AG04449 (cell line): ENCODE results near the gene APEH.

Source experiments
- CTCF ChIA-PET: fragments of 350-600 bp; formaldehyde crosslinking; extraction: SDS; loops from one replicate; lab custom pipeline; 2021; ENCODE audit warnings: antibody characterized with exemption; lab: Yijun Ruan, JAX
- POLR2A ChIA-PET: fragments of 400-600, 350-600 bp; formaldehyde crosslinking; extraction: SDS; loops from one replicate; lab custom pipeline; 2020; ENCODE audit warnings: antibody characterized with exemption, inconsistent platforms; lab: Yijun Ruan, JAX
- DNase-seq: peaks from one replicate; pipeline ENCODE4 v3.0.0-alpha.2; 2010; ENCODE audit warnings: low read depth, low spot score
- H3K4me3 ChIP-seq: 2 replicates; pipeline ENCODE4 v1.5.1; 2011; ENCODE audit warnings: low read depth, mild to moderate bottlenecking, control low read depth, low read length
- CTCF ChIP-seq: IDR thresholded peaks from one replicate; pipeline ENCODE4 v1.5.1; 2011; ENCODE audit warnings: mild to moderate bottlenecking, moderate library complexity, low read length, control low read depth, inconsistent platforms; ENCODE audit not compliant: insufficient read depth; ENCODE audit errors: missing control alignments

APEH gene

GRCh38 chr3:49723296-49723627 is 49.1 kb downstream of the APEH start:
- no peak for TF ChIP-seq CTCF
- CTCF ChIA-PET = interaction anchor here (1.0 to 1.1 kb wide), 3 partner anchors 24 to 116 kb away, joined by 3 read pairs; partner anchors contain the start of gene INKA1

GRCh38 chr3:49723628-49724551 is 49.7 kb downstream of the APEH start, which contains the start of gene GMPPB:
Gene GMPPB (minus strand): TSS chr3:49723951. CDS start chr3:49723726, 225 bp downstream.
- POLR2A ChIA-PET = interaction anchor here (1.2 kb wide), 2 partner anchors 9 to 11 kb away, joined by 3 to 5 read pairs; no protein-coding TSS in a partner anchor
- peak; percentile 62 for DNase-seq
- no peak for TF ChIP-seq CTCF
- CTCF ChIA-PET = interaction anchor here (1.0 kb wide), 2 partner anchors 79 to 116 kb away, joined by 3 to 6 read pairs; partner anchors contain the start of gene INKA1
- peak within 1 kb of the TSS; percentile 95 for H3K4me3 ChIP-seq

More at GRCh38 chr3:49723296-49723627, 49.1 kb downstream of the APEH start:
- DNase-seq = no peak
- POLR2A ChIA-PET = interaction anchor here (1.2 kb wide), 2 partner anchors 8 to 10 kb away, joined by 3 to 5 read pairs; no protein-coding TSS in a partner anchor
- H3K4me3 ChIP-seq = peak overlapping the region; percentile 95

- DNase-seq = no peak
- POLR2A ChIA-PET = interaction anchor here (1.2 kb wide), 2 partner anchors 9 to 12 kb away, joined by 3 to 5 read pairs; no protein-coding TSS in a partner anchor
- no peak for TF ChIP-seq CTCF
- peak overlapping the region; percentile 65 for H3K4me3 ChIP-seq
- CTCF ChIA-PET = interaction anchor here (1.0 kb wide), 1 partner anchor 115 kb away, joined by 6 read pairs; no protein-coding TSS in a partner anchor
Measured at GRCh38 chr3:49724586-49724985, 50.4 kb downstream of the APEH start.

GRCh38 chr3:49725906-49726681 is 51.9 kb downstream of the APEH start:
- POLR2A ChIA-PET = no interaction called here
- DNase-seq = no peak
- H3K4me3 ChIP-seq = no peak overlapping the region
- CTCF ChIA-PET = interaction anchor here (1.3 to 1.7 kb wide), 2 partner anchors 10 to 203 kb away, joined by 3 to 6 read pairs; partner anchors contain the start of gene MON1A
- no peak for TF ChIP-seq CTCF

GRCh38 chr3:49727154-49727923 is 53.2 kb downstream of the APEH start:
- CTCF ChIA-PET = no interaction called here
- no peak for DNase-seq
- no peak overlapping the region for H3K4me3 ChIP-seq
- POLR2A ChIA-PET = no interaction called here
- no peak for TF ChIP-seq CTCF
